Stimulated activated CD8-positive, alpha-beta memory T cell treated with anti-CD3 and anti-CD28 coated beads, Interleukin-7, amount 100 ng/mL, for 1 hour (primary cell): ENCODE measurements around the gene S100A13.

Experiments
- DNase-seq, 2 donors: peaks; one replicate each; pipeline ENCODE4 v3.0.0-alpha.2; 2020; ENCODE audit warnings: low read depth in 2 of 2

Gene S100A13

GRCh38 chr1:153626477-153626903 is 815 bp downstream of the S100A13 start:
- DNase-seq: no peak

- DNase-seq: no peak
These were observed 2.2 kb downstream of the S100A13 start for GRCh38 chr1:153624965-153625611.

- DNase-seq: no peak
These were observed 4.2 kb downstream of the S100A13 start for GRCh38 chr1:153623101-153623500.

- no peak for DNase-seq
These were observed 8.1 kb downstream of the S100A13 start for GRCh38 chr1:153619171-153619570.

- DNase-seq: peak in 1 of 2 donors; percentile 47
These were observed 9.6 kb downstream of the S100A13 start for GRCh38 chr1:153617663-153618062.

GRCh38 chr1:153616917-153617311 is 10.4 kb downstream of the S100A13 start:
- no peak for DNase-seq

- DNase-seq: no peak
These were observed 11.0 kb downstream of the S100A13 start, which contains the start of gene S100A14 for GRCh38 chr1:153616144-153616916. Gene S100A14 (minus strand): TSS chr1:153616325. CDS start chr1:153615858, 467 bp downstream.

- DNase-seq: no peak
These were observed 11.9 kb downstream of the S100A13 start for GRCh38 chr1:153615406-153615805.

GRCh38 chr1:153614906-153615305 is 12.4 kb downstream of the S100A13 start:
- DNase-seq: no peak

GRCh38 chr1:153614189-153614900 is 13.0 kb downstream of the S100A13 start:
- DNase-seq: no peak

GRCh38 chr1:153613406-153613805 is 13.9 kb downstream of the S100A13 start:
- no peak for DNase-seq

GRCh38 chr1:153612755-153613331 is 14.5 kb downstream of the S100A13 start, which contains the start of gene S100A16:
Gene S100A16 (minus strand): TSS chr1:153613137. CDS start chr1:153608151, 4,986 bp downstream.
- no peak for DNase-seq

- no peak for DNase-seq
These were observed 15.1 kb downstream of the S100A13 start for GRCh38 chr1:153612111-153612754.

GRCh38 chr1:153611356-153611755 is 15.9 kb downstream of the S100A13 start:
- no peak for DNase-seq

GRCh38 chr1:153610811-153611301 is 16.4 kb downstream of the S100A13 start:
- no peak for DNase-seq

- no peak for DNase-seq
These were observed 17.0 kb downstream of the S100A13 start for GRCh38 chr1:153610334-153610733.

GRCh38 chr1:153609585-153609907 is 17.8 kb downstream of the S100A13 start:
- no peak for DNase-seq

- DNase-seq: no peak
These were observed 18.3 kb downstream of the S100A13 start for GRCh38 chr1:153608742-153609584.

GRCh38 chr1:153608089-153608682 is 19.1 kb downstream of the S100A13 start:
- no peak for DNase-seq

GRCh38 chr1:153607381-153607780 is 19.9 kb downstream of the S100A13 start:
- DNase-seq: no peak
